Peyer's patch (tissue), 4 donors: Measurements from ENCODE around the gene NCAPD3.

ENCODE experiments used
- POLR2A ChIP-seq, 2 donors: fragments of 450-650 bp; IDR thresholded peaks; one replicate each; pipeline ENCODE4 v1.5.1; 2017; ENCODE audit warnings: antibody characterized with exemption in 2 of 2, mild to moderate bottlenecking in 2 of 2, moderate library complexity in 2 of 2
- TF ChIP-seq, protein P1 (sequence below), 6 experiments: fragments of 450-650 bp in 4 of 6; fragments of 200-600 bp in 2 of 6; sonication (generic) in 1 of 6; IDR thresholded peaks; one replicate each; pipeline ENCODE4 v1.5.1; 2017 to 2019; ENCODE audit warnings: antibody characterized with exemption in 6 of 6, mild to moderate bottlenecking in 3 of 6, moderate library complexity in 1 of 6

DNA sequence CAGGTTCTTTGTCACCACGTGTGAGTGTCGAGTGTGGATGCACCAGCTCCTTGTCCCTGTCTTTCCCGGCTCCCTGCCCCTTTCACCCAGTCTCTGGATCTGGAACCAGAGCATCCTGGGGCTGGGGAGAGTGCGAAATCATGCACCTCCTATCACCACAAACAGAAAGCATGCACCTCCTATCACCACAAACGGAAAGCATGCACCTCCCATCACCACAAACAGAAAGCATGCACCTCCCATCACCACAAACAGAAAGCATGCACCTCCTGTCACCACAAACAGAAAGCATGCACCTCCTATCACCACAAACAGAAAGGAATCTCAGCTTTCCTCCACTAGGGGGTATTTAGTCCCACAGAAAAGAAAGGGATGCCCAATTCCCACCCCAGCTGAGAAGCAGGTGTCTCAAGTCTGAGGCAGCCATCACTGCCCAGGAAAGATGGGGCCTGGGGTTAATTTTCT, 46.5 kb upstream of the NCAPD3 start:
- TF ChIP-seq, protein P1, sequence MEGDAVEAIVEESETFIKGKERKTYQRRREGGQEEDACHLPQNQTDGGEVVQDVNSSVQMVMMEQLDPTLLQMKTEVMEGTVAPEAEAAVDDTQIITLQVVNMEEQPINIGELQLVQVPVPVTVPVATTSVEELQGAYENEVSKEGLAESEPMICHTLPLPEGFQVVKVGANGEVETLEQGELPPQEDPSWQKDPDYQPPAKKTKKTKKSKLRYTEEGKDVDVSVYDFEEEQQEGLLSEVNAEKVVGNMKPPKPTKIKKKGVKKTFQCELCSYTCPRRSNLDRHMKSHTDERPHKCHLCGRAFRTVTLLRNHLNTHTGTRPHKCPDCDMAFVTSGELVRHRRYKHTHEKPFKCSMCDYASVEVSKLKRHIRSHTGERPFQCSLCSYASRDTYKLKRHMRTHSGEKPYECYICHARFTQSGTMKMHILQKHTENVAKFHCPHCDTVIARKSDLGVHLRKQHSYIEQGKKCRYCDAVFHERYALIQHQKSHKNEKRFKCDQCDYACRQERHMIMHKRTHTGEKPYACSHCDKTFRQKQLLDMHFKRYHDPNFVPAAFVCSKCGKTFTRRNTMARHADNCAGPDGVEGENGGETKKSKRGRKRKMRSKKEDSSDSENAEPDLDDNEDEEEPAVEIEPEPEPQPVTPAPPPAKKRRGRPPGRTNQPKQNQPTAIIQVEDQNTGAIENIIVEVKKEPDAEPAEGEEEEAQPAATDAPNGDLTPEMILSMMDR (IDR thresholded peaks at IDR 0.05), result no peak
- TF ChIP-seq POLR2A (IDR thresholded peaks at IDR 0.05), result no peak
